ENCODE measurements around the gene LIMA1.
"Not testable (repeated sequence)": the region's sequence is repeated elsewhere in the genome, so short reads cannot be mapped to it uniquely, and the experiment has no call there.

Gene LIMA1

GRCh38 chr12:50313256-50313931, 30.1 kb upstream of the LIMA1 start:
- H3K27ac ChIP-seq (ENCODE audit: low read depth, low read length), result no peak overlapping the region
- no peak overlapping the region for H3K4me2 ChIP-seq (ENCODE audit: low read depth, low read length, poor library complexity, severe bottlenecking)
- H3K9me2 ChIP-seq (replicated peaks; ENCODE audit: insufficient read depth, low read length), result no peaks in the 10 kb centered on the region
- no peaks in the 10 kb centered on the region for H3K9me3 ChIP-seq (ENCODE audit: insufficient read depth, low read length)
- no peak for TF ChIP-seq EZH2phosphoT487 (conservative IDR thresholded peaks at IDR 0.05; ENCODE audit: low read length)
- TF ChIP-seq CTCF (IDR thresholded peaks at IDR 0.05; ENCODE audit: insufficient read depth, low read length, poor library complexity, severe bottlenecking), result no peak
- H3K27me3 ChIP-seq (ENCODE audit: low read length), result no peaks in the 10 kb centered on the region
- H3K4me3 ChIP-seq (ENCODE audit: insufficient read depth, low read length, poor library complexity, severe bottlenecking), result no peak overlapping the region
- no peaks in the 10 kb centered on the region for H3K36me3 ChIP-seq (ENCODE audit: low read length)
- no peak overlapping the region for H3K9ac ChIP-seq (ENCODE audit: low read length)
- no peaks in the 10 kb centered on the region for H3K79me2 ChIP-seq (ENCODE audit: insufficient read depth, low read length)
- no peak overlapping the region for H2AFZ ChIP-seq (ENCODE audit: low read depth, low read length, severe bottlenecking)
- no peaks in the 10 kb centered on the region for H4K20me1 ChIP-seq (ENCODE audit: low read depth, low read length)
- no peaks in the 10 kb centered on the region for H3F3A ChIP-seq (ENCODE audit: insufficient read depth)

GRCh38 chr12:50311858-50312609, 28.7 kb upstream of the LIMA1 start:
- H3K4me2 ChIP-seq (ENCODE audit: low read depth, low read length, poor library complexity, severe bottlenecking); H3K36me3 ChIP-seq (ENCODE audit: low read length); H3K9ac ChIP-seq (ENCODE audit: low read length): not testable (repeated sequence)

GRCh38 chr12:50309950-50310349, 26.6 kb upstream of the LIMA1 start:
- Histone ChIP-seq H3F3A (ENCODE audit: insufficient read depth) (no peaks in the 10 kb centered on the region), H3K4me2 (ENCODE audit: low read depth, low read length, poor library complexity, severe bottlenecking) (no peak overlapping the region), H3K9ac (ENCODE audit: low read length) (no peak overlapping the region), H3K36me3 (ENCODE audit: low read length) (no peaks in the 10 kb centered on the region), H4K20me1 (ENCODE audit: low read depth, low read length) (no peaks in the 10 kb centered on the region), H3K27ac (ENCODE audit: low read depth, low read length) (no peak overlapping the region), H3K4me3 (ENCODE audit: insufficient read depth, low read length, poor library complexity, severe bottlenecking) (no peak overlapping the region), H3K79me2 (ENCODE audit: insufficient read depth, low read length) (no peaks in the 10 kb centered on the region), H3K27me3 (ENCODE audit: low read length) (no peaks in the 10 kb centered on the region), H3K9me3 (ENCODE audit: insufficient read depth, low read length) (no peaks in the 10 kb centered on the region), H3K9me2 (replicated peaks; ENCODE audit: insufficient read depth, low read length) (no peaks in the 10 kb centered on the region), H2AFZ (ENCODE audit: low read depth, low read length, severe bottlenecking) (no peak overlapping the region)
- TF ChIP-seq CTCF (IDR thresholded peaks at IDR 0.05; ENCODE audit: insufficient read depth, low read length, poor library complexity, severe bottlenecking) (no peak), EZH2phosphoT487 (conservative IDR thresholded peaks at IDR 0.05; ENCODE audit: low read length) (no peak)

More at GRCh38 chr12:50311858-50312609, 28.7 kb upstream of the LIMA1 start:
- not testable (repeated sequence) for H3K9me2 ChIP-seq (replicated peaks; ENCODE audit: insufficient read depth, low read length); H3K79me2 ChIP-seq (ENCODE audit: insufficient read depth, low read length); H3K27me3 ChIP-seq (ENCODE audit: low read length); H4K20me1 ChIP-seq (ENCODE audit: low read depth, low read length); H2AFZ ChIP-seq (ENCODE audit: low read depth, low read length, severe bottlenecking); H3K9me3 ChIP-seq (ENCODE audit: insufficient read depth, low read length); H3K4me3 ChIP-seq (ENCODE audit: insufficient read depth, low read length, poor library complexity, severe bottlenecking); H3K27ac ChIP-seq (ENCODE audit: low read depth, low read length); H3F3A ChIP-seq (ENCODE audit: insufficient read depth)

GRCh38 chr12:50302686-50303085, 19.4 kb upstream of the LIMA1 start:
- Histone ChIP-seq H3K27ac (ENCODE audit: low read depth, low read length) (no peak overlapping the region), H3K4me3 (ENCODE audit: insufficient read depth, low read length, poor library complexity, severe bottlenecking) (no peak overlapping the region), H3K4me2 (ENCODE audit: low read depth, low read length, poor library complexity, severe bottlenecking) (no peak overlapping the region), H3K27me3 (ENCODE audit: low read length) (no peaks in the 10 kb centered on the region), H3K9me2 (replicated peaks; ENCODE audit: insufficient read depth, low read length) (no peaks in the 10 kb centered on the region), H2AFZ (ENCODE audit: low read depth, low read length, severe bottlenecking) (no peak overlapping the region), H3K36me3 (ENCODE audit: low read length) (no peaks in the 10 kb centered on the region), H3K9ac (ENCODE audit: low read length) (no peak overlapping the region), H3K79me2 (ENCODE audit: insufficient read depth, low read length) (no peaks in the 10 kb centered on the region), H3F3A (ENCODE audit: insufficient read depth) (no peaks in the 10 kb centered on the region; the same call in 1 of the 2 replicates), H3K9me3 (ENCODE audit: insufficient read depth, low read length) (no peaks in the 10 kb centered on the region), H4K20me1 (ENCODE audit: low read depth, low read length) (no peaks in the 10 kb centered on the region)
- TF ChIP-seq CTCF (IDR thresholded peaks at IDR 0.05; ENCODE audit: insufficient read depth, low read length, poor library complexity, severe bottlenecking) (no peak), EZH2phosphoT487 (conservative IDR thresholded peaks at IDR 0.05; ENCODE audit: low read length) (no peak)
